Neuronal stem cell (in vitro differentiated cells): ENCODE data around the gene CCDC12.

ENCODE experiments used
- DNase-seq: peaks from one replicate; pipeline ENCODE4 v3.0.0-alpha.2; 2013; ENCODE audit warnings: low spot score
- H2AFZ ChIP-seq: one replicate; pipeline ENCODE4 v1.6.1; 2013; ENCODE audit warnings: mild to moderate bottlenecking, low read length, inconsistent platforms
- H2AK5ac ChIP-seq: 2 replicates; pipeline ENCODE4 v1.6.1; 2013; ENCODE audit warnings: low read depth, mild to moderate bottlenecking, inconsistent platforms, low read length, moderate library complexity, mixed read lengths
- H2BK120ac ChIP-seq: 2 replicates; pipeline ENCODE4 v1.6.1; 2013; ENCODE audit warnings: low read depth, mild to moderate bottlenecking, inconsistent platforms, low read length, moderate library complexity, mixed read lengths
- H2BK12ac ChIP-seq: one replicate; pipeline ENCODE4 v1.6.1; 2013; ENCODE audit warnings: low read length, inconsistent platforms
- H2BK15ac ChIP-seq: 2 replicates; pipeline ENCODE4 v1.6.1; 2013; ENCODE audit warnings: mild to moderate bottlenecking, low read length, inconsistent platforms, mixed read lengths
- H2BK5ac ChIP-seq: one replicate; pipeline ENCODE4 v1.6.1; 2013; ENCODE audit warnings: inconsistent platforms, mild to moderate bottlenecking, low read length, moderate library complexity
- H3K14ac ChIP-seq: one replicate; pipeline ENCODE4 v1.6.1; 2013; ENCODE audit warnings: low read length, inconsistent platforms
- H3K18ac ChIP-seq: 2 replicates; pipeline ENCODE4 v1.6.1; 2013; ENCODE audit warnings: low read length, inconsistent platforms
- H3K23ac ChIP-seq: 2 replicates; pipeline ENCODE4 v1.6.1; 2013; ENCODE audit warnings: low read depth, mild to moderate bottlenecking, mixed read lengths, low read length, inconsistent platforms; ENCODE audit not compliant: poor library complexity
- H3K27ac ChIP-seq: replicated peaks from 3 replicates; pipeline ENCODE4 v1.5.1; 2013; ENCODE audit warnings: low read length, inconsistent platforms
- H3K27me3 ChIP-seq, 3 experiments: 2 replicates each; pipeline ENCODE4 v1.6.1; 2013; ENCODE audit warnings: low read length in 3 of 3, mild to moderate bottlenecking in 2 of 3, inconsistent platforms in 1 of 3, low read depth in 1 of 3, mixed read lengths in 1 of 3, moderate library complexity in 1 of 3; ENCODE audit not compliant: control insufficient read depth in 3 of 3, insufficient read depth in 3 of 3
- H3K36me3 ChIP-seq, 2 donors: replicated peaks in 1 of 2; 2 replicates each; pipeline ENCODE4 v1.6.1; 2013; ENCODE audit warnings: low read length in 2 of 2; ENCODE audit not compliant: control insufficient read depth in 2 of 2, insufficient read depth in 2 of 2
- H3K4ac ChIP-seq: 2 replicates; pipeline ENCODE4 v1.6.1; 2013; ENCODE audit warnings: inconsistent platforms, mild to moderate bottlenecking, low read length, moderate library complexity
- H3K4me1 ChIP-seq, 2 donors: 1 replicate in 1 of 2; 2 replicates in 1 of 2; pipeline ENCODE4 v1.6.1; 2013; ENCODE audit warnings: low read length in 2 of 2, low read depth in 1 of 2; ENCODE audit not compliant: control insufficient read depth in 2 of 2, insufficient read depth in 1 of 2
- H3K4me2 ChIP-seq: one replicate; pipeline ENCODE4 v1.6.1; 2013; ENCODE audit warnings: mild to moderate bottlenecking, low read length, inconsistent platforms; ENCODE audit not compliant: insufficient read depth, poor library complexity, severe bottlenecking
- H3K4me3 ChIP-seq, 2 donors: 2 replicates each; pipeline ENCODE4 v1.5.1; 2013; ENCODE audit warnings: low read length in 2 of 2, mild to moderate bottlenecking in 2 of 2, inconsistent platforms in 1 of 2, moderate library complexity in 1 of 2
- H3K79me1 ChIP-seq: one replicate; pipeline ENCODE4 v1.6.1; 2013; ENCODE audit warnings: low read depth, mild to moderate bottlenecking, inconsistent platforms, low read length, moderate library complexity
- H3K9ac ChIP-seq: one replicate; pipeline ENCODE4 v1.6.1; 2013; ENCODE audit warnings: mild to moderate bottlenecking, low read depth, low read length, inconsistent platforms; ENCODE audit not compliant: poor library complexity
- H3K9me3 ChIP-seq, 2 donors: replicated peaks in 1 of 2; 2 replicates each; pipeline versions ENCODE3 to v1.6.1; 2013; ENCODE audit warnings: low read length in 2 of 2, mild to moderate bottlenecking in 2 of 2, inconsistent platforms in 1 of 2, low read depth in 1 of 2, mixed read lengths in 1 of 2, moderate library complexity in 1 of 2; ENCODE audit not compliant: control insufficient read depth in 2 of 2, insufficient read depth in 1 of 2
- H4K8ac ChIP-seq: one replicate; pipeline ENCODE4 v1.6.1; 2013; ENCODE audit warnings: low read depth, mild to moderate bottlenecking, inconsistent platforms, low read length, moderate library complexity
- H4K91ac ChIP-seq: one replicate; pipeline ENCODE4 v1.6.1; 2013; ENCODE audit warnings: low read length, low read depth, mild to moderate bottlenecking, inconsistent platforms; ENCODE audit not compliant: poor library complexity
- WGBS, 2 donors: extraction: QIAGEN DNeasy Blood & Tissue Kit; methylation state at CpG; one replicate each; pipeline ENCODE4 v1.1.7; 2013; ENCODE audit warnings: missing lambda C conversion rate in 2 of 2, mixed read lengths in 1 of 2; ENCODE audit not compliant: insufficient read length in 2 of 2, insufficient replicate concordance in 1 of 2; ENCODE audit errors: extremely low coverage in 2 of 2; 5-methylcytosine and 5-hydroxymethylcytosine counted together

Gene CCDC12

GRCh38 chr3:47009225-47010110 lies 32.9 kb upstream of the CCDC12 start:
- WGBS, 2 donors, result no CpG with 5 or more reads among the region's 85 CpGs
- peaks cover 0 to 5% of the 10 kb centered on the region in 2 donors for H3K4me1 ChIP-seq

GRCh38 chr3:47008851-47009224 lies 32.3 kb upstream of the CCDC12 start:
- no peak overlapping the region for H4K91ac ChIP-seq
- no peak overlapping the region for H2BK120ac ChIP-seq
- peaks cover 0 to 5% of the 10 kb centered on the region in 2 donors for H3K4me1 ChIP-seq
- H3K14ac ChIP-seq, result no peak overlapping the region
- H2BK5ac ChIP-seq, result no peak overlapping the region
- no peak overlapping the region for H2AFZ ChIP-seq
- peak overlapping the region; percentile 47 for H3K4me2 ChIP-seq
- H2BK12ac ChIP-seq, result no peak overlapping the region
- H2AK5ac ChIP-seq, result peak overlapping the region; percentile 54
- H3K4ac ChIP-seq, result no peak overlapping the region
- H3K27ac ChIP-seq, result no peak overlapping the region
- H3K9me3 ChIP-seq, result no peaks in the 10 kb centered on the region
- no peak for DNase-seq
- peaks cover 6 to 7% of the 10 kb centered on the region in 2 donors for H3K36me3 ChIP-seq
- H3K27me3 ChIP-seq, result no peaks in the 10 kb centered on the region
- peak overlapping the region; percentile 85 for H3K9ac ChIP-seq
- H4K8ac ChIP-seq, result no peak overlapping the region
- peak overlapping the region; percentile 21 for H3K23ac ChIP-seq
- H3K79me1 ChIP-seq, result no peaks in the 10 kb centered on the region
- H3K18ac ChIP-seq, result peak overlapping the region; percentile 92
- no peak overlapping the region for H2BK15ac ChIP-seq
- no CpG with 5 or more reads among the region's 23 CpGs for WGBS, 2 donors
- peak overlapping the region in 1 of 2 donors; percentile 70 for H3K4me3 ChIP-seq

More at GRCh38 chr3:47009225-47010110, 32.9 kb upstream of the CCDC12 start:
- no peak overlapping the region for H2AFZ ChIP-seq
- H2AK5ac ChIP-seq, result peak overlapping the region; percentile 95
- no peak overlapping the region for H4K8ac ChIP-seq
- peaks cover 6 to 13% of the 10 kb centered on the region in 2 donors for H3K36me3 ChIP-seq
- H2BK15ac ChIP-seq, result peak overlapping the region; percentile 68
- peak overlapping the region; percentile 96 for H3K18ac ChIP-seq
- no peaks in the 10 kb centered on the region for H3K9me3 ChIP-seq
- H4K91ac ChIP-seq, result no peak overlapping the region
- DNase-seq, result peak; percentile 58
- H2BK5ac ChIP-seq, result peak overlapping the region; percentile 63
- peak overlapping the region; percentile 85 for H3K9ac ChIP-seq
- H3K27ac ChIP-seq, result peak overlapping the region; percentile 87
- H3K79me1 ChIP-seq, result peaks cover 2% of the 10 kb centered on the region
- H3K14ac ChIP-seq, result no peak overlapping the region
- H2BK12ac ChIP-seq, result no peak overlapping the region
- H3K27me3 ChIP-seq, result no peaks in the 10 kb centered on the region
- H3K4ac ChIP-seq, result no peak overlapping the region
- peak overlapping the region; percentile 47 for H3K4me2 ChIP-seq
- peak overlapping the region; percentile 77 for H2BK120ac ChIP-seq
- H3K23ac ChIP-seq, result peak overlapping the region; percentile 45
- H3K4me3 ChIP-seq, result peak overlapping the region in 1 of 2 donors; percentile 81

- Histone ChIP-seq H3K4me2 (no peak overlapping the region), H2BK120ac (no peak overlapping the region), H3K27me3 (no peaks in the 10 kb centered on the region), H4K91ac (no peak overlapping the region), H2BK5ac (no peak overlapping the region), H3K4me3 (no peak overlapping the region), H4K8ac (no peak overlapping the region), H3K27ac (no peak overlapping the region), H3K23ac (peak overlapping the region; percentile 65), H3K9me3 (no peaks in the 10 kb centered on the region), H2AK5ac (no peak overlapping the region), H3K4ac (no peak overlapping the region), H3K36me3 (peaks cover 4 to 6% of the 10 kb centered on the region in 2 donors), H3K79me1 (no peaks in the 10 kb centered on the region), H2BK15ac (no peak overlapping the region), H3K4me1 (peaks cover 0 to 5% of the 10 kb centered on the region in 2 donors), H3K9ac (peak overlapping the region; percentile 0), H2BK12ac (no peak overlapping the region), H3K18ac (no peak overlapping the region), H3K14ac (no peak overlapping the region), H2AFZ (no peak overlapping the region)
- DNase-seq, result no peak
- WGBS, 2 donors, result no CpG with 5 or more reads among the region's 13 CpGs
Observed at GRCh38 chr3:47008234-47008796, 31.8 kb upstream of the CCDC12 start.
